GM12874 (cell line): ENCODE results near the gene SCYL2.

ENCODE experiments used
- CTCF ChIP-seq: IDR thresholded peaks from 2 replicates; pipeline ENCODE4 v1.5.1; 2011; ENCODE audit warnings: low read depth, mild to moderate bottlenecking, control low read depth, low read length, moderate library complexity; ENCODE audit not compliant: insufficient read depth

SCYL2 gene

GRCh38 chr12:100345020-100345767 is 78.2 kb downstream of the SCYL2 start:
- no peak for TF ChIP-seq CTCF

- TF ChIP-seq CTCF = no peak
Observed at GRCh38 chr12:100346660-100347059, 79.7 kb downstream of the SCYL2 start.

- no peak for TF ChIP-seq CTCF
Observed at GRCh38 chr12:100348657-100349454, 81.9 kb downstream of the SCYL2 start.

GRCh38 chr12:100356644-100357223 is 89.8 kb downstream of the SCYL2 start, which contains the start of gene SLC17A8:
SLC17A8 (plus strand) TSS chr12:100357074; CDS start chr12:100357392, 318 bp downstream.
- no peak for TF ChIP-seq CTCF

- no peak for TF ChIP-seq CTCF
Observed at GRCh38 chr12:100359248-100359647, 92.3 kb downstream of the SCYL2 start.

- TF ChIP-seq CTCF = no peak
Observed at GRCh38 chr12:100359822-100360221, 92.8 kb downstream of the SCYL2 start.

- no peak for TF ChIP-seq CTCF
Observed at GRCh38 chr12:100360450-100360849, 93.5 kb downstream of the SCYL2 start.
